Neutrophil (primary cell): ENCODE measurements around the gene MALRD1.

Experiments
- H3K27ac ChIP-seq: fragments of 200-600 bp; sonication (generic); 2 replicates; pipeline ENCODE4 v1.5.1; 2016; ENCODE audit warnings: mild to moderate bottlenecking, moderate library complexity
- H3K27me3 ChIP-seq: fragments of 200-600 bp; sonication (generic); 2 replicates; pipeline ENCODE4 v1.6.0; 2016; ENCODE audit warnings: mild to moderate bottlenecking
- H3K36me3 ChIP-seq: fragments of 200-600 bp; sonication (generic); 2 replicates; pipeline ENCODE4 v1.5.1; 2017
- H3K4me1 ChIP-seq, 2 experiments: fragments of 200-600 bp in 1 of 2; sonication (generic) in 1 of 2; 1 replicate in 1 of 2; 2 replicates in 1 of 2; pipeline versions ENCODE4 v1.5.1 to v1.6.1; 2013 to 2016; ENCODE audit warnings: low read depth in 1 of 2, low read length in 1 of 2, mild to moderate bottlenecking in 1 of 2, moderate library complexity in 1 of 2; ENCODE audit not compliant: control insufficient read depth in 1 of 2, insufficient read depth in 1 of 2
- H3K4me3 ChIP-seq, 2 experiments: fragments of 200-600 bp in 1 of 2; sonication (generic) in 1 of 2; 1 replicate in 1 of 2; 2 replicates in 1 of 2; pipeline ENCODE4 v1.5.1; 2013 to 2016; ENCODE audit warnings: low read depth in 1 of 2, low read length in 1 of 2, mild to moderate bottlenecking in 1 of 2, moderate library complexity in 1 of 2
- H3K9me3 ChIP-seq: fragments of 200-600 bp; sonication (generic); 2 replicates; pipeline ENCODE4 v1.5.1; 2016
- TF ChIP-seq, protein P1 (sequence below): fragments of 200-600 bp; sonication (generic); IDR thresholded peaks from 2 replicates; pipeline ENCODE4 v1.5.1; 2016; ENCODE audit warnings: antibody characterized with exemption

MALRD1 gene

GRCh38 chr10:19283786-19284185 lies 235.2 kb downstream of the MALRD1 start:
- TF ChIP-seq, protein P1, sequence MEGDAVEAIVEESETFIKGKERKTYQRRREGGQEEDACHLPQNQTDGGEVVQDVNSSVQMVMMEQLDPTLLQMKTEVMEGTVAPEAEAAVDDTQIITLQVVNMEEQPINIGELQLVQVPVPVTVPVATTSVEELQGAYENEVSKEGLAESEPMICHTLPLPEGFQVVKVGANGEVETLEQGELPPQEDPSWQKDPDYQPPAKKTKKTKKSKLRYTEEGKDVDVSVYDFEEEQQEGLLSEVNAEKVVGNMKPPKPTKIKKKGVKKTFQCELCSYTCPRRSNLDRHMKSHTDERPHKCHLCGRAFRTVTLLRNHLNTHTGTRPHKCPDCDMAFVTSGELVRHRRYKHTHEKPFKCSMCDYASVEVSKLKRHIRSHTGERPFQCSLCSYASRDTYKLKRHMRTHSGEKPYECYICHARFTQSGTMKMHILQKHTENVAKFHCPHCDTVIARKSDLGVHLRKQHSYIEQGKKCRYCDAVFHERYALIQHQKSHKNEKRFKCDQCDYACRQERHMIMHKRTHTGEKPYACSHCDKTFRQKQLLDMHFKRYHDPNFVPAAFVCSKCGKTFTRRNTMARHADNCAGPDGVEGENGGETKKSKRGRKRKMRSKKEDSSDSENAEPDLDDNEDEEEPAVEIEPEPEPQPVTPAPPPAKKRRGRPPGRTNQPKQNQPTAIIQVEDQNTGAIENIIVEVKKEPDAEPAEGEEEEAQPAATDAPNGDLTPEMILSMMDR, result no peak
- no peak overlapping the region for H3K4me3 ChIP-seq
- no peaks in the 10 kb centered on the region for H3K4me1 ChIP-seq
- H3K36me3 ChIP-seq, result no peaks in the 10 kb centered on the region
- H3K27ac ChIP-seq, result no peak overlapping the region
- H3K9me3 ChIP-seq, result no peaks in the 10 kb centered on the region
- H3K27me3 ChIP-seq, result no peaks in the 10 kb centered on the region

DNA sequence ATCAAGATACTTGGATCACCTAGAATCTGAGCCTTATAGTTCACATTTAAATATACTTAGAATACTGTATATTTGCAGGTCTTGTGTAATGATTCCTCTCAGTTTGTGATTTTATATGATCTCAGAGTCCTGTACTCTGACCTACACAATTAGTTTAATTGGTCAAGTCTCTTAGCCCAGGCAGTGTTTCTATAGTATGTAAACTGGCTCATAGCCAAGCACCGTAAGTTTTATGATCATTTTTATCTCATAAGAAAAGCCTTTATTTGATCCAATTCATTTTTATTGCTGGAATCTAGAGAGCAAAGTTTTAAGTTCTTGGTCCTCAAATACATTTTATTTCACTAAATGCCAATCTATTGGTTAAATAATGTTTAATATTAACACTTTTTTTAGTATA lies 242.2 kb downstream of the MALRD1 start:
- Histone ChIP-seq H3K27me3 (no peaks in the 10 kb centered on the region), H3K4me3 (no peak overlapping the region), H3K27ac (no peak overlapping the region), H3K9me3 (no peaks in the 10 kb centered on the region), H3K4me1 (no peaks in the 10 kb centered on the region), H3K36me3 (no peaks in the 10 kb centered on the region)
- TF ChIP-seq, protein P1, result no peak

- no peaks in the 10 kb centered on the region for H3K36me3 ChIP-seq
- no peak overlapping the region for H3K27ac ChIP-seq
- TF ChIP-seq, protein P1, result no peak
- no peak overlapping the region for H3K4me3 ChIP-seq
- no peaks in the 10 kb centered on the region for H3K4me1 ChIP-seq
- no peaks in the 10 kb centered on the region for H3K27me3 ChIP-seq
- no peaks in the 10 kb centered on the region for H3K9me3 ChIP-seq
Measured at GRCh38 chr10:19294233-19294632, 245.6 kb downstream of the MALRD1 start.

DNA sequence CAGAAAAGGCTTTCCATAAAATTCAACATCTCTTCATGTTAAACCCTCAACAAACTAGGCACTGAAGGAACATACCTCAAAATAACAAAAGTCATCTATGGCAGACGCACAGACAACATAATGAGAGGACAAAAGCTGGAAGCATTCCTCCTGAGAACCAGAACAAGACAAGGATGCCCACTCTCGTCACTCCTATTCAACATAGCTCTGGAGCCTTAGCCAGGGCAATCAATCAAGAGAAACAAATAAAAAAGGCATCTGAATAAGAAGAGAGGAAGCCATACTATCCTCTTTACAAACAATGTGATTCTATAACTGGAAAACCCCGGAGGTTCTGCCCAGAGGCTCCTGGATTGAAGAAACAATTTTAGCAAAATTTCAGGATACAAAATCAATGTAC lies 251.0 kb downstream of the MALRD1 start:
- TF ChIP-seq, protein P1, result no peak
- Histone ChIP-seq H3K27me3 (no peaks in the 10 kb centered on the region), H3K4me3 (no peak overlapping the region), H3K27ac (no peak overlapping the region), H3K9me3 (no peaks in the 10 kb centered on the region), H3K4me1 (no peaks in the 10 kb centered on the region), H3K36me3 (no peaks in the 10 kb centered on the region)

DNA sequence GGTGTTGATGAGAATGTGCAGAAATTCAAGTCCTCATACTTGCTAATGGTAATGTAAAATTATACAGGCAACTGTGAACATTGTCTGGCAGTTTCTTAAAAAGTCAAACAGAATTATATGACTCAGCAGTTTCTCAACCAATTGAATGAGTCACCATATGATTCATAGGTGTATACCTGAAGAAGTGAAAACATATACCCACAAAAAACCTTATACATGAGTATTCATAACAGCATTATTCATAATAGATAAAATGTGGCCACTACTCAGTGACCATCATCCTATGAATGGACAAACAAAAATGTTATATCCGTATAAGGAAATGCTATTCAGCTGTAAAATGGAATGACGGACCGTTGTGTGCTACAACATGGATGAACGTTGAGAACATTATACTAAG lies 253.5 kb downstream of the MALRD1 start:
- Histone ChIP-seq H3K4me3 (no peak overlapping the region), H3K27me3 (no peaks in the 10 kb centered on the region), H3K36me3 (no peaks in the 10 kb centered on the region), H3K4me1 (no peaks in the 10 kb centered on the region), H3K27ac (no peak overlapping the region), H3K9me3 (no peaks in the 10 kb centered on the region)
- TF ChIP-seq, protein P1, result no peak

DNA sequence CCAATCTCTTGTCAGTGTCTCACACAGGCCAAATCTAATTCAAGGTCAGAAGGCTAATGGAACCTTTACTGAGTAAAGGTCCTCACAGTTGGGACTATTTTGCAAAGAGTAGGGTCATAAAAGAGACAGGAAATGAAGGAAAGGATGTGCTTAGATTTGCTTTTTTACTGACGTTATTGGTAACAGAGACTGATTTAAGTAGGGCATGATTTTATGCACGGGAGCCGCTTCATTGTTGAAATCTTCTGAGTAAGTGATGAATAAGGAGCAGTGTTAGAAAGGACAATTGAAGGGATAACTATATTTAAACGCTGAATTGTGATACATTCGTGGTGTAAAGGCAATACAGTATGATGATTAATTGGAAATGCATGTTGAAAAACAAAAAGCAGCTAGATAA lies 261.5 kb downstream of the MALRD1 start:
- Histone ChIP-seq H3K4me3 (no peak overlapping the region), H3K4me1 (no peaks in the 10 kb centered on the region), H3K9me3 (no peaks in the 10 kb centered on the region), H3K27me3 (no peaks in the 10 kb centered on the region), H3K27ac (no peak overlapping the region), H3K36me3 (no peaks in the 10 kb centered on the region)
- TF ChIP-seq, protein P1, result no peak
